ENCODE measurements around the gene AMZ2.
"Not testable (repeated sequence)": the region's sequence is repeated elsewhere in the genome, so short reads cannot be mapped to it uniquely, and the experiment has no call there.

Gene AMZ2

GRCh38 chr17:68248891-68249290 lies 1.0 kb downstream of the AMZ2 start:
- DNase-seq (ENCODE audit: low read depth): no peak
- H3K4me3 ChIP-seq (ENCODE audit: control insufficient read depth, low read depth, low read length): no peak overlapping the region
- TF ChIP-seq CTCF (IDR thresholded peaks at IDR 0.05; ENCODE audit: control insufficient read depth, insufficient read depth, low read depth, low read length, missing control alignments): no peak

GRCh38 chr17:68249354-68249765 lies 1.5 kb downstream of the AMZ2 start:
- H3K4me3 ChIP-seq (ENCODE audit: control insufficient read depth, low read depth, low read length): no peak overlapping the region
- DNase-seq (ENCODE audit: low read depth): no peak
- TF ChIP-seq CTCF (IDR thresholded peaks at IDR 0.05; ENCODE audit: control insufficient read depth, insufficient read depth, low read depth, low read length, missing control alignments): no peak

- DNase-seq (ENCODE audit: low read depth); H3K4me3 ChIP-seq (ENCODE audit: control insufficient read depth, low read depth, low read length): not testable (repeated sequence)
Measured at GRCh38 chr17:68253426-68253825, 5.6 kb downstream of the AMZ2 start.

DNA sequence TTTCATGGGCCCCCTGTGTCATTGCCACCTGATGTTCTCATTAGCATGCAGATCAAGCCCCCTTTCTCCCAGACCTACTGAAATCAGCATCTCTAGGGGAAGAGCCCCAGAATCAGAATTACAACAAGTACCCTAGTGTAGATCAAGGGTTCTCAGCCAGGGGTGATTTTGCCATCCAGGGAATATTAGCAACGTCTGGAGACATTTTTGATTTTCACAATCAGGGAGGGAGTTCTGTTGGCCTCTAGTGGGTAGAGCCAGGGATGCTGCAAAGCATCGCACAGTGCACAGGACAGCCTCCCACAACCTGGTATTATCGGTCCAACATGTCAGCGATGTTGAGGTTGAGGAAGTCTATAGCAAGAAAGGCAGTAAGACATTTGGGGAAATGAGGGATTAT lies 7.3 kb downstream of the AMZ2 start:
- TF ChIP-seq CTCF (IDR thresholded peaks at IDR 0.05; ENCODE audit: control insufficient read depth, insufficient read depth, low read depth, low read length, missing control alignments): no peak
- H3K4me3 ChIP-seq (ENCODE audit: control insufficient read depth, low read depth, low read length): no peak overlapping the region
- no peak for DNase-seq (ENCODE audit: low read depth)

GRCh38 chr17:68255731-68256538 lies 8.1 kb downstream of the AMZ2 start:
- H3K4me3 ChIP-seq (ENCODE audit: control insufficient read depth, low read depth, low read length): no peak overlapping the region
- no peak for TF ChIP-seq CTCF (IDR thresholded peaks at IDR 0.05; ENCODE audit: control insufficient read depth, insufficient read depth, low read depth, low read length, missing control alignments)
- DNase-seq (ENCODE audit: low read depth): no peak

DNA sequence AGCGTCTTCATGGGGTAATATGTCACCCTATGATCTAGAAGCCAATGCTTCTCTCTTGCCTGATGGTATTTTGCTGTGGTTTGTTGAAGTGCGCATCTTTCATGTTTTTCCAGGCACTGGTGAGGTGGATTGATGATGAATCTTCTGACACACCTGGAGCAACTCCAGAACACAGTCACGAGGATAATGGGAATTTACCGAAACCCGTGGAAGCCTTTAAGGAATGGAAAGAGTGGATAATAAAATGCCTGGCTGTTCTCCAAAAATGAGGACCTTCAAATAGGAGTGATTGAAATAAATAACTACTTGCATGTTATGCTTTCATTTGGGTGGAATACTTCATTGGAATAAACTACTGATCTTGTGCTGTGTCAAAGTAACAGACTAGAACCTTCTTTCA lies 8.9 kb downstream of the AMZ2 start:
- DNase-seq (ENCODE audit: low read depth); H3K4me3 ChIP-seq (ENCODE audit: control insufficient read depth, low read depth, low read length): not testable (repeated sequence)

DNA sequence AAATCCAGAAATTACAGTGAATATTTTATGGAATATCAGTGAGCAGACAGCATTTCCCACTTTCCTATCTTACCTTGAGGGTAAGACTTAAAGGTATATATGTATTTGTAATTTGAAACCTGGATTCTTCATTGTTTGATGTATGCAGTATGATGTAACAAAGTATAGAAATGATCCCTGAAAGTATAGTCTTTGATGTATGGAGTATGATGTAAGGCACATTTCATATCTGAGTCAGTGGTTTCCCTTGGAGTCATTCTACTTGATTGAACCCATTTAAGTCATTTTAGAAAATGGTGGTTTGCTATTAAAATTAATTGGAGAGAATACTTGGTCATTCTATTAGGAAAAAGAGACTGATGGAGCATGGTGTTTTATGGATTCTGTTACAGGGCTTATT lies 10.1 kb downstream of the AMZ2 start:
- TF ChIP-seq CTCF (IDR thresholded peaks at IDR 0.05; ENCODE audit: control insufficient read depth, insufficient read depth, low read depth, low read length, missing control alignments): no peak
- no peak for DNase-seq (ENCODE audit: low read depth)
- no peak overlapping the region for H3K4me3 ChIP-seq (ENCODE audit: control insufficient read depth, low read depth, low read length)

GRCh38 chr17:68258890-68259647 lies 11.2 kb downstream of the AMZ2 start:
- H3K4me3 ChIP-seq (ENCODE audit: control insufficient read depth, low read depth, low read length); DNase-seq (ENCODE audit: low read depth): not testable (repeated sequence)

- H3K4me3 ChIP-seq (ENCODE audit: control insufficient read depth, low read depth, low read length); DNase-seq (ENCODE audit: low read depth): not testable (repeated sequence)
Measured at GRCh38 chr17:68259648-68259951, 11.8 kb downstream of the AMZ2 start.
